Subcutaneous adipose tissue (tissue), 4 donors: ENCODE results near the gene RNF32. TPM values are rescaled to one million over a fixed set of nuclear protein-coding genes. Genes with fewer than 3 reads are reported as not detected.

Source experiments
- CTCF ChIP-seq: fragments of 450-650 bp; IDR thresholded peaks from one replicate; pipeline ENCODE4 v1.5.1; 2016; ENCODE audit warnings: low read depth, mild to moderate bottlenecking, control low read depth, antibody characterized with exemption, moderate library complexity
- total RNA-seq, 4 donors: library from RNA; depleted of rRNA; stranded (reverse); fragments of >200 nt; gene quantifications; one replicate each; pipeline ENCODE4 v1.1.0, GENCODE V29; 2016

Gene RNF32
- total RNA-seq, 4 donors from 2014 or later: 0.66 to 3.9 (median 2.0) TPM; not detected in 1

GRCh38 chr7:156673454-156673853, 32.9 kb downstream of the RNF32 start:
- TF ChIP-seq CTCF: no peak

- no peak for TF ChIP-seq CTCF
Observed at GRCh38 chr7:156673902-156674301, 33.3 kb downstream of the RNF32 start.

DNA sequence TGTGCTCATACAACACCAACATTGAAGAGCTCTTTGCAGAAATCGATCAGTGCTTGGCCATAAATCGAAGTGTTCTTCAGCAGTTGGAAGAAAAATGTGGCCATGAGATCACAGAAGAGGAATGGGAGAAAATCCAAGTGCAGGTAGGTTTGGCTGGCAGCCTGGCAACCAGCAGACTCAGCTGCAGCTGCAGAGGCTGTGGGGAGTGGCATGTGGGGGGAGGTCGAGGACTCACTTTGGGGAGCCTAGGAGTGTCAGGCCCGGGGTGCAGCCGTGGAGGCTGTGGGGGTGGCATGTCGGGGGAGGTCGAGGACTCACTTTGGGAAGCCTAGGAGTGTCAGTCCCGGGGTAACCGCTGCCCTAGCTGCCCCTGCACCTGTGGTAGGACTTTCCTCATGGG, 35.1 kb downstream of the RNF32 start:
- no peak for TF ChIP-seq CTCF

- no peak for TF ChIP-seq CTCF
Observed at GRCh38 chr7:156676263-156676662, 35.7 kb downstream of the RNF32 start.

GRCh38 chr7:156677374-156678054, 36.9 kb downstream of the RNF32 start:
- no peak for TF ChIP-seq CTCF

DNA sequence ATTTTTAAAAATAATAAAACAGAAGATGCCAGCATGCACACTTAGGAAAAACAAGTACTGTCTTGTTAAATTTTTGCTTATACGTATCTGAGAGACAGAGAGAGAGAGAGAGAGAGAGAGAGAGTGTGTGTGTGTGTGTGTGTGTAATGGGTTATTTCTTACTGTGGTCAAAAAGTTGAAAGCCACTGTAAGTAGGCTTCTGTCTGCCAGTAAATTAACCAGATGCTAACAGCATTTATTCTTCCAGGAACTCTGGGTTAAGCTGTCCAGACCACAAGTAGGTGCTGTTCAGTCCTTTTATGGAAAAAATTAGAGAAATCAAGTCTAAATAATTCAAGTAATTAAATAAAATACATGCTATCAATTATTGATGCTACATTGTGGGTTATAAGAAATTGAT, 39.7 kb downstream of the RNF32 start:
- TF ChIP-seq CTCF: no peak

- TF ChIP-seq CTCF: no peak
Observed at GRCh38 chr7:156682928-156683327, 42.4 kb downstream of the RNF32 start.
